GM12801 (cell line): ENCODE data around the gene LRRC26.

ENCODE experiments used
- TF ChIP-seq, protein P1 (sequence below): IDR thresholded peaks from one replicate; pipeline ENCODE4 v1.5.1; 2011; ENCODE audit warnings: control low read depth; ENCODE audit not compliant: insufficient read length; ENCODE audit errors: extremely low read depth

Gene LRRC26, protein sequence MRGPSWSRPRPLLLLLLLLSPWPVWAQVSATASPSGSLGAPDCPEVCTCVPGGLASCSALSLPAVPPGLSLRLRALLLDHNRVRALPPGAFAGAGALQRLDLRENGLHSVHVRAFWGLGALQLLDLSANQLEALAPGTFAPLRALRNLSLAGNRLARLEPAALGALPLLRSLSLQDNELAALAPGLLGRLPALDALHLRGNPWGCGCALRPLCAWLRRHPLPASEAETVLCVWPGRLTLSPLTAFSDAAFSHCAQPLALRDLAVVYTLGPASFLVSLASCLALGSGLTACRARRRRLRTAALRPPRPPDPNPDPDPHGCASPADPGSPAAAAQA

GRCh38 chr9:137169896-137170358 is at the start of gene LRRC26:
Gene LRRC26, minus strand, starts transcription at chr9:137170051. Its CDS starts 108 bp downstream, at chr9:137169943.
- TF ChIP-seq, protein P1, sequence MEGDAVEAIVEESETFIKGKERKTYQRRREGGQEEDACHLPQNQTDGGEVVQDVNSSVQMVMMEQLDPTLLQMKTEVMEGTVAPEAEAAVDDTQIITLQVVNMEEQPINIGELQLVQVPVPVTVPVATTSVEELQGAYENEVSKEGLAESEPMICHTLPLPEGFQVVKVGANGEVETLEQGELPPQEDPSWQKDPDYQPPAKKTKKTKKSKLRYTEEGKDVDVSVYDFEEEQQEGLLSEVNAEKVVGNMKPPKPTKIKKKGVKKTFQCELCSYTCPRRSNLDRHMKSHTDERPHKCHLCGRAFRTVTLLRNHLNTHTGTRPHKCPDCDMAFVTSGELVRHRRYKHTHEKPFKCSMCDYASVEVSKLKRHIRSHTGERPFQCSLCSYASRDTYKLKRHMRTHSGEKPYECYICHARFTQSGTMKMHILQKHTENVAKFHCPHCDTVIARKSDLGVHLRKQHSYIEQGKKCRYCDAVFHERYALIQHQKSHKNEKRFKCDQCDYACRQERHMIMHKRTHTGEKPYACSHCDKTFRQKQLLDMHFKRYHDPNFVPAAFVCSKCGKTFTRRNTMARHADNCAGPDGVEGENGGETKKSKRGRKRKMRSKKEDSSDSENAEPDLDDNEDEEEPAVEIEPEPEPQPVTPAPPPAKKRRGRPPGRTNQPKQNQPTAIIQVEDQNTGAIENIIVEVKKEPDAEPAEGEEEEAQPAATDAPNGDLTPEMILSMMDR, result no peak

DNA sequence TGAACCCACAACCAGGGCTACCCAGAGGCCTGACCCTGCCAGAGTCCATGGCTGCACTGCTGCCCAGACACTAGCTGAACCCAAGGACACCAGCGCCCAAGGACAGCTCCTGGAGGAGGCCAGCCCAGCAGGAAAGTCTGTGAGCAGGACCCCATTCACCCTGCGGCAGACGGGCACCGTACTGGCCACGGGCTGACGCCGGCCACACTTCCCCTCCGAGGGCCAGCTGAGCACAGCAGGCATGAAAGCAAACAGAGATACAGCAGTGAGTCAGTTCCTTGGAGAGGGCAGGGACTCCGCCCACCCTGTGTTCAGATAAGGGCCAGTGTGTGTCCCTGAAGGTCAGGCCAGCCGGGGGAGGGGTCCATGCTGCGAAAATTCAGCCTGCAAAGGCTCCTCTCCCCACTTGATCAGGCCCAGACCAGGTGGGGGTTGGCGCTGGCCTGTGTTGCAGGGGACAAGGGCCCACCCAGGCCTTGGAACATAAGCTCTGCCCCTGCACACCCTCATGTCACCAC is 49.0 kb upstream of the LRRC26 start:
- TF ChIP-seq, protein P1, result no peak

- TF ChIP-seq, protein P1, result no peak
Measured at GRCh38 chr9:137218212-137218753, 48.4 kb upstream of the LRRC26 start.

GRCh38 chr9:137217276-137218211 is 47.7 kb upstream of the LRRC26 start:
- TF ChIP-seq, protein P1, result no peak

DNA sequence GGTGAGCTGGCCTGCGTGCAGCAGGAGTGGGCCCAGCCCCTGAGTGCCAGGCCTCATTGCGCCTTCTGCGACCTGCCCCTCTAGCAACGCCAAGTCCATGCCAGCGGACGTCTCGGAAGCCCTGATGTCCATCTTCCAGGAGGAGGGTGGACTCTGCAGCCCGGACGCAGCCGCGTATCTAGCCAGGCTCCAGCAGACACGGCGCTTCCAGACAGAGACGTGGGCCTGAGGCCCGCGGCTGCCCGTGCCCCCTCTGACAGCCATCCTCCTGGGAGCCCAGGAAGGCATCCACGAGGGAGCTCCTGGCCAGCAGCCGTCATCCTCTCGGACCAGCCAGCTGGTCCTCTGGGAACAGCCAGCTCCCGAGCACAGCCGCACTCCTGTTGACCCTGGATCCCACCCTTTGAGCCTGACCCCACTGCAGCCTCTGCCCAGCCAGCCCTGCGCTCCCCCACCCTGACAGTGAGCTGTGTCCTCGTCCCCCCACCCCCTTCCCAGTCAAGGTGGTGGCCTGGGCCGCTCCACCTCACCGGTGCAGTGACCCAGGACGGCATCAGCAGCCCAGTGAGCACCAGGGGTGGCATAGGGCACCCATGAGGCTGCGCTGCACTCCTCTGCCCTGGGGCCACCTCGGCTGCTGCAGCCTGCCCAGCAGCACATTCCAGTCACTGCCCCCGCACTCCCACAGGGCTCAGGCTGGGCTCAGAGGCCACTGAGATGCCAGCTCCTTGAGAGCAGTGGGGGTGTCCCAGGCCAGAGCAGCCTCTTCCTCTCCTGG is 46.5 kb upstream of the LRRC26 start:
- TF ChIP-seq, protein P1, result no peak

DNA sequence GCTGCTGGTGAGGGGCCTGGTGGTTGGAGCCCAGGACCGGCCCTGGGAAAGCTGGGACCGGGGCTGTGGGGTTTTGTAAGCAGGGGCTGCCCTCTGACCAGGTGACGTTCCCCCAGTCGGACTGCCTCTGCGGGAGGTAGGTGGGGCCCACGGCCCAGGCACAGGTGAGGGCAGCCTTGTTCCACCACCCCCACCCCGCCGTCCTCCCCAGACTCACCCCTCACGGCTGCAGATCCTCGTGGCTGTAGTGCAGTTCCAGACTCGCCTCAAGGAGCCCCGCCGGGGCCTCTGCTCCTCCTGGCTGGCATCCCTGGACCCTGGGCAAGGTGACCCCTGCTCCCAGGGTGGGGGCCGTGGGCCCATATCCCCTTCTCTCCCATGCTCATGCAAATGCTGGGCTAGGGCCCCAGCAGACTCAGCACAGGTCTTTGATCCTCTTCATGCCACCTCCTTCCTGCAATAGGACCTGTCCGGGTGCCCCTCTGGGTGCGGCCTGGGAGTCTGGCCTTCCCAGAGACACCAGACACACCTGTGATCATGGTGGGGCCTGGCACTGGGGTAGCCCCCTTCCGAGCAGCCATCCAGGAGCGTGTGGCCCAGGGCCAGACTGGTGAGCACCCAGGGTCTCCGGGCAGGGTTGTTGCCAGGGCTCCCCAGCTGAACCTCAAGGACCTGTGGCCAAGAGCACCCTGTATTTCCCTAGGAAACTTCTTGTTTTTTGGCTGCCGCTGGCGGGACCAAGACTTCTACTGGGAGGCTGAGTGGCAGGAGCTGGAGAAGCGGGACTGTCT is 45.5 kb upstream of the LRRC26 start:
- TF ChIP-seq, protein P1, result no peak
